Fibroblast of pulmonary artery (primary cell): ENCODE measurements around the gene ATXN1.

ENCODE experiments used
- DNase-seq: peaks from one replicate; pipeline ENCODE4 v3.0.0-alpha.2; 2010; ENCODE audit warnings: low read depth
- H3K4me3 ChIP-seq: replicated peaks from 2 replicates; pipeline ENCODE4 v1.5.1; 2011; ENCODE audit warnings: low read depth, mild to moderate bottlenecking, control low read depth, low read length, moderate library complexity
- CTCF ChIP-seq: IDR thresholded peaks from 2 replicates; pipeline ENCODE4 v1.5.1; 2011; ENCODE audit warnings: mild to moderate bottlenecking, control low read depth, low read length, inconsistent platforms; ENCODE audit errors: missing control alignments

Gene ATXN1

GRCh38 chr6:16420715-16421461, 340.4 kb downstream of the ATXN1 start:
- DNase-seq: peak; percentile 60
- no peak overlapping the region for H3K4me3 ChIP-seq
- no peak for TF ChIP-seq CTCF

- no peak for DNase-seq
- H3K4me3 ChIP-seq: no peak overlapping the region
- TF ChIP-seq CTCF: no peak
Measured at GRCh38 chr6:16420337-16420714, 340.9 kb downstream of the ATXN1 start.

- no peak for DNase-seq
- H3K4me3 ChIP-seq: no peak overlapping the region
Measured at GRCh38 chr6:16419636-16420336, 341.5 kb downstream of the ATXN1 start.

DNA sequence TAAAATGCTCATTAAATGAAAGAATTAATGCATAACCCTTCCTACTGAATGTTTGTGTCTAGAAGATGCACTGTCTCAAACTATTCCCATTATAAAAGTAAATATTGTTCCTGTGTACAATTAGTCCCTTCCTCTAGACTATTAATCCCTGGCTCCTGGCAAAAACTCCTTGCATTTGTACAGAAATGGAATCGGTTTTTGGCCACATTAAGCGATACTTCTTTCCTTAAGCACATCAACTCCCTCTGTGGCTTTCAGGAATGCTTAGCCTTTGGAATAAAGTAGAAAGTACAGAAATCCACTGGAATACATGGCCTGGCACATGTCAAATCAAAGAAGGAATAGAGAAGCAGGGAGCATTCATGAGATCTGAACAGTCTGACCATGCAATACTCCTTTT, 343.1 kb downstream of the ATXN1 start:
- TF ChIP-seq CTCF: no peak
- H3K4me3 ChIP-seq: no peak overlapping the region
- DNase-seq: no peak

More at GRCh38 chr6:16419636-16420336, 341.5 kb downstream of the ATXN1 start:
- no peak for TF ChIP-seq CTCF

DNA sequence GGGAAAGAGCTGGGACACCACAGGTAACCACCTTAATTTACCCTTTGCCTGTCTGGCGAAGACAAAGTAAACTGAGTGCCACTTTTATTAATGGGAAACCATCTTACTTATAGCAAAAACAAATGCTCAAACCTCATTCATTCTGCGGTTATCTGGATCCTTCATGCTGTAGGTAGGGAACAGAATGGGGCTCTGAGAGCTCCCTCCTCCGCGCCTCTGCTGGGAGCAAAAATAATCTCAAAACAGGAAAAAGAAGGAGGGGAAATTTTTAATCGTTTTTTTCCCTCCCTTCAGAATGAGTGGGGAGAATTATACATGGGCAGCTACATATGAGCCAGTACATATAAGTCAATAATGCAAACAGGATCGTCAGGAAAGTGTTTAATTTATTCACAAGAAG, 345.6 kb downstream of the ATXN1 start:
- DNase-seq: no peak
- TF ChIP-seq CTCF: no peak
- H3K4me3 ChIP-seq: no peak overlapping the region

DNA sequence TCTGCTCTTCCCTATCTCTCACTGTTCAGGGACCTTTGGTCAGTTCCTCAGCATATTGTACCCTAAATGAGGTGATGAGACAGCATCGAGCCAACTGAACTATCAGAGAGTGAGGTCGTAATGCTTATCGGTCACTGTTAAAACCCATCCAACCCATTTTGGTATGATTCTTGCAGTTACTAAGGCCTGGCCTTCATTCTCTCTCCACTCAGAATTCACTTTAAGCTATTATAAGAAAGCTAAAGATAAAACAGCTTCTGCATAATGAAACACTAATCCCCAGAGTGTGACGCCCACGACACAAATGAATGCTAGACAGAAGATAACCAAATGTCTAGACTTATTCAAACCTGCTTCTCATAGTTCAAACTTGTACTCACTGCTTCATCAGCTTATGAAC, 347.1 kb downstream of the ATXN1 start:
- no peak for DNase-seq
- TF ChIP-seq CTCF: no peak
- H3K4me3 ChIP-seq: no peak overlapping the region
